K562 (cell line): ENCODE results near the gene ZNF512B. TPM values are rescaled to one million over a fixed set of nuclear protein-coding genes. Genes with fewer than 3 reads are reported as not detected.

ENCODE experiments used
- ATAC-seq: fragments of 200-7000 bp; cut with Tn5 transposase; 3 replicates; pipeline ENCODE4 v1.9.1; 2020; ENCODE audit warnings: moderate library complexity
- BruUV-seq: library from RNA; stranded (reverse); fragments of 400-500 nt; replicated peaks from 2 replicates; lab custom pipeline; 2021; lab: Mats Ljungman, UMichigan
- CTCF ChIA-PET: fragments of 300-600 bp; formaldehyde crosslinking; extraction: SDS; loops from one replicate; lab custom pipeline; 2021; ENCODE audit warnings: low intra/inter-chr PET ratio; lab: Yijun Ruan, JAX
- POLR2A ChIA-PET: fragments of 300-600, 350-650 bp; sonication (Branson Sonifier 250); formaldehyde crosslinking; extraction: SDS; loops from one replicate; lab custom pipeline; 2021; ENCODE audit warnings: antibody characterized with exemption, inconsistent platforms; lab: Yijun Ruan, JAX
- DNase-seq, 4 experiments: peaks; one replicate each; pipeline versions ENCODE4 v3.0.0 to v3.0.0-alpha.2; 2011 to 2018; ENCODE audit warnings: low spot score in 3 of 4, mixed read lengths in 3 of 4; ENCODE audit errors: extremely low read depth in 1 of 4
- FAIRE-seq: peaks from 2 replicates; lab custom pipeline; 2011; peaks lifted over from hg19 to GRCh38; lab: Jason Lieb, UNC
- H2AFZ ChIP-seq: 2 replicates; pipeline ENCODE4 v1.6.0; 2011; ENCODE audit warnings: low read depth, low read length, control low read depth, inconsistent platforms
- H3K27ac ChIP-seq: fragments of 200-600 bp; 3 replicates; pipeline ENCODE4 v1.8.0; 2011; ENCODE audit warnings: low read depth, mild to moderate bottlenecking, control low read depth, inconsistent platforms, low read length, moderate library complexity, mixed read lengths; ENCODE audit errors: extremely low read depth
- H3K27me3 ChIP-seq, 2 experiments: fragments of 300-600 bp in 1 of 2; 2 replicates in 1 of 2; 3 replicates in 1 of 2; pipeline versions ENCODE4 v1.6.0 to v1.8.0; 2011; ENCODE audit warnings: inconsistent platforms in 2 of 2, low read length in 2 of 2, mild to moderate bottlenecking in 1 of 2, mixed read lengths in 1 of 2, moderate library complexity in 1 of 2; ENCODE audit not compliant: control insufficient read depth in 2 of 2, insufficient read depth in 2 of 2
- H3K36me3 ChIP-seq: fragments of 300-600 bp; 3 replicates; pipeline ENCODE4 v1.8.0; 2011; ENCODE audit warnings: mild to moderate bottlenecking, low read length, inconsistent platforms; ENCODE audit not compliant: control insufficient read depth, insufficient read depth
- H3K4me1 ChIP-seq, 2 experiments: fragments of 200-600 bp in 1 of 2; replicated peaks in 1 of 2; 2 replicates in 1 of 2; 3 replicates in 1 of 2; pipeline versions ENCODE4 v1.5.1 to v1.8.0; 2011; ENCODE audit warnings: inconsistent platforms in 2 of 2, low read length in 2 of 2, mild to moderate bottlenecking in 1 of 2, mixed read lengths in 1 of 2, moderate library complexity in 1 of 2; ENCODE audit not compliant: control insufficient read depth in 2 of 2, insufficient read depth in 2 of 2
- H3K4me2 ChIP-seq: 2 replicates; pipeline ENCODE4 v1.6.1; 2011; ENCODE audit warnings: low read length, control low read depth, inconsistent platforms, mixed read lengths; ENCODE audit not compliant: insufficient read depth
- H3K4me3 ChIP-seq: fragments of 200-600 bp; sonication (generic), shearing (Covaris generic); 2 replicates; pipeline ENCODE4 v1.5.1; 2016; ENCODE audit warnings: control low read depth, inconsistent platforms
- H3K79me2 ChIP-seq: fragments of 200-600 bp; 3 replicates; pipeline ENCODE4 v1.8.0; 2011; ENCODE audit warnings: low read length, inconsistent platforms; ENCODE audit not compliant: control insufficient read depth, insufficient read depth
- H3K9ac ChIP-seq, 2 experiments: 2 replicates each; pipeline versions ENCODE4 v1.6.0 to v1.6.1; 2011; ENCODE audit warnings: low read depth in 2 of 2, low read length in 2 of 2, control low read depth in 1 of 2, inconsistent platforms in 1 of 2, mild to moderate bottlenecking in 1 of 2, mixed read lengths in 1 of 2; ENCODE audit not compliant: insufficient read depth in 1 of 2
- H3K9me1 ChIP-seq: one replicate; pipeline ENCODE4 v1.6.0; 2011; ENCODE audit warnings: inconsistent platforms, mild to moderate bottlenecking, low read length, moderate library complexity; ENCODE audit not compliant: control insufficient read depth, insufficient read depth
- H3K9me3 ChIP-seq: replicated peaks from 2 replicates; pipeline ENCODE4 v1.5.1; 2011; ENCODE audit warnings: low read depth, low read length, inconsistent platforms; ENCODE audit not compliant: control insufficient read depth, insufficient read depth
- H4K20me1 ChIP-seq: replicated peaks from 2 replicates; pipeline ENCODE4 v1.6.1; 2011; ENCODE audit warnings: low read length, inconsistent platforms, mixed read lengths; ENCODE audit not compliant: control insufficient read depth, insufficient read depth
- NCOA2 ChIP-seq, 2 experiments: fragments of 450-650 bp; IDR thresholded peaks; 2 replicates each; pipeline ENCODE4 v1.6.1; 2018; ENCODE audit warnings: mild to moderate bottlenecking in 2 of 2, moderate library complexity in 1 of 2; ENCODE audit not compliant: partially characterized antibody in 2 of 2
- NR2C2 ChIP-seq, 2 experiments: fragments of 200-800 bp in 1 of 2; sonication (Bioruptor generic) in 1 of 2; sonication (generic) in 1 of 2; formaldehyde crosslinking in 1 of 2; IDR thresholded peaks; 2 replicates each; pipeline versions ENCODE4 v1.6.1 to v1.8.0; 2016 to 2022; ENCODE audit warnings: mild to moderate bottlenecking in 1 of 2, missing compliant biosample characterization in 1 of 2, missing genetic modification characterization in 1 of 2, missing genetic modification reagents in 1 of 2
- PHF8 ChIP-seq: fragments of 200-600 bp; sonication (generic); IDR thresholded peaks from 2 replicates; pipeline ENCODE4 v1.6.1; 2012; ENCODE audit warnings: mixed run types, mild to moderate bottlenecking, inconsistent platforms, low read length, moderate library complexity, borderline replicate concordance
- RBFOX2 ChIP-seq: fragments of 200-400 bp; formaldehyde crosslinking; IDR thresholded peaks from 2 replicates; pipeline ENCODE4 v1.6.1; 2017; ENCODE audit warnings: low read depth, mild to moderate bottlenecking, low read length, moderate library complexity
- ZFX ChIP-seq: sonication (generic); formaldehyde crosslinking; IDR thresholded peaks from 2 replicates; pipeline ENCODE4 v1.8.0; 2022; ENCODE audit warnings: mild to moderate bottlenecking, missing genetic modification reagents, moderate library complexity
- WGBS: fragments of 100-300 bp; shearing (Covaris generic); methylation state at CpG from one replicate; pipeline ENCODE4 v1.1.6; 2016; ENCODE audit warnings: low coverage, mixed read lengths; ENCODE audit not compliant: insufficient coverage; ENCODE audit errors: missing lambda C conversion rate; 5-methylcytosine and 5-hydroxymethylcytosine counted together
- in situ Hi-C: fragments of 300-500 bp; cut with MboI; formaldehyde crosslinking; loops from 4 replicates; pipeline ENCODE4 v1.15.0; 2018; ENCODE audit warnings: inconsistent platforms, mixed read lengths
- intact Hi-C: fragments of 100-400 bp; cut with micrococcal nuclease; formaldehyde crosslinking; loops from 2 replicates; pipeline ENCODE4 v1.14.2; 2022
- polyA plus RNA-seq, 8 experiments: library from polyadenylated mRNA; depleted of rRNA in 4 of 8; stranded (reverse) in 5 of 8; unstranded in 3 of 8; fragments of >200 nt; fragmentation: Nextera tagmentation in 2 of 8; fragmentation: Illumina TruSeq in 1 of 8; extraction: Ambion mirVana in 2 of 8; extraction: Trizol in 1 of 8; gene quantifications; 2 replicates each; pipeline versions ENCODE4 v1.2.1 to v1.2.3, GENCODE V29; 2011 to 2014; ENCODE audit warnings: inconsistent platforms in 1 of 8, missing spikeins in 1 of 8
- total RNA-seq, 7 experiments: library from RNA; depleted of rRNA in 6 of 7; stranded (reverse); fragments of >200 nt in 6 of 7; fragmentation: Illumina TruSeq in 2 of 7; extraction: Trizol in 2 of 7; gene quantifications; 2 replicates each; pipeline versions ENCODE4 v1.2.1 to v1.2.3, GENCODE V29; 2011 to 2021; ENCODE audit warnings: low replicate concordance in 1 of 7
- TF ChIP-seq, protein P1 (sequence below): fragments of 250-450 bp; sonication (Bioruptor Pico); IDR thresholded peaks from 2 replicates; pipeline ENCODE4 v1.8.0; 2022; ENCODE audit warnings: inconsistent platforms, mild to moderate bottlenecking, moderate library complexity, borderline replicate concordance

Gene ZNF512B
- total and polyA plus RNA-seq, 9 of the 15 experiments (the other 6 are each of a cell fraction or from before 2014, with no cell fraction given), result 0.01 to 27.8 (median 8.2) TPM

GRCh38 chr20:63979557-63980316, 10.0 kb upstream of the ZNF512B start, which contains the start of gene SAMD10 (continued):
- TF ChIP-seq ZFX (CRISPR knock-in tag), result 0 out of 2 replicates have a peak, but pooled peaks have one; percentile 10

DNA sequence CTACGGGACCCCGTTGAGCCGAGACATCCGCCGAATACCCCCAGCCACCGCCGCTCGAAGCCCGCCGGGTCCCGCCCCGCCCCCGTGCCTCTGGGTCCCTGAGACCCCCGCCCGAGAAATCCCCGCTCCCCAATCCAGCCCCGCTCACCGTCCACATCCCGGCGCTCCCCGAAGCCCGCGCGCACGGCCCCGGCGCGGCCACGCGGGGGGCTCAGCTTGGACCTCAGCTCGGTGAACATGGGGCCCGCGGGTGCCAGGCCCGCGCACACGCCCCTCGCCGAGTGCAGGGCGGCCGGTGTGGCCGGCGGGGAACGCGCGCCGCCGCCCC, 9.5 kb upstream of the ZNF512B start:
- ChIA-PET POLR2A (interaction anchor here (0.6 kb wide), 1 partner anchor 455 kb away, joined by 3 read pairs; no protein-coding TSS in a partner anchor), CTCF (interaction anchor here (0.7 kb wide), 1 partner anchor 26 kb away, joined by 4 read pairs; no protein-coding TSS in a partner anchor)
- H3K36me3 ChIP-seq, result peaks cover 28% of the 10 kb centered on the region; the same call in 2 of the 3 replicates
- TF ChIP-seq PHF8, result peak; percentile 37; the same call in 1 of the 2 replicates
- no peak for TF ChIP-seq NR2C2 (CRISPR knock-in tag; IDR thresholded peaks at IDR 0.05)
- TF ChIP-seq NR2C2 (tag; IDR thresholded peaks at IDR 0.05), result 0 out of 2 replicates have a peak, but pooled peaks have one; percentile 14
- no peak for TF ChIP-seq NCOA2 (IDR thresholded peaks at IDR 0.05; ENCODE audit: partially characterized antibody in 2 of 2)
- TF ChIP-seq RBFOX2, result peak; percentile 0; the same call in 1 of the 2 replicates
- TF ChIP-seq, protein P1, sequence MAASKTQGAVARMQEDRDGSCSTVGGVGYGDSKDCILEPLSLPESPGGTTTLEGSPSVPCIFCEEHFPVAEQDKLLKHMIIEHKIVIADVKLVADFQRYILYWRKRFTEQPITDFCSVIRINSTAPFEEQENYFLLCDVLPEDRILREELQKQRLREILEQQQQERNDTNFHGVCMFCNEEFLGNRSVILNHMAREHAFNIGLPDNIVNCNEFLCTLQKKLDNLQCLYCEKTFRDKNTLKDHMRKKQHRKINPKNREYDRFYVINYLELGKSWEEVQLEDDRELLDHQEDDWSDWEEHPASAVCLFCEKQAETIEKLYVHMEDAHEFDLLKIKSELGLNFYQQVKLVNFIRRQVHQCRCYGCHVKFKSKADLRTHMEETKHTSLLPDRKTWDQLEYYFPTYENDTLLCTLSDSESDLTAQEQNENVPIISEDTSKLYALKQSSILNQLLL (CRISPR knock-in tag), result no peak
- no peaks in the 10 kb centered on the region for H3K9me3 ChIP-seq
- peak overlapping the region; percentile 99 for H3K4me2 ChIP-seq
- peak overlapping the region; percentile 100 for H3K4me3 ChIP-seq
- H3K27me3 ChIP-seq, result no peaks in the 10 kb centered on the region
- ATAC-seq, result no peak
- intact Hi-C loops, result loop anchor here (5.0 to 10.0 kb wide), 3 partner anchors 73 to 194 kb away; partner anchors contain the start of genes ABHD16B and TPD52L2
- H3K9me1 ChIP-seq, result peaks cover 3% of the 10 kb centered on the region
- no peaks in the 10 kb centered on the region for H4K20me1 ChIP-seq
- H2AFZ ChIP-seq, result peak overlapping the region; percentile 79
- H3K79me2 ChIP-seq, result peaks cover 29% of the 10 kb centered on the region
- peak overlapping the region; percentile 72 to 92 for H3K9ac ChIP-seq
- H3K27ac ChIP-seq, result peak overlapping the region; percentile 83
- 0% methylated on average over 4 of the region's 47 CpGs for WGBS
- in situ Hi-C loops, result no loop called here
- DNase-seq, result peak in 1 of 4 experiments; percentile 41
- H3K4me1 ChIP-seq, result peaks cover 27 to 60% of the 10 kb centered on the region in 2 experiments
- no peak for FAIRE-seq
- no TSS peak for BruUV-seq
